ENCODE measurements around the gene CTSS. TPM values are rescaled to one million over a fixed set of nuclear protein-coding genes. Genes with fewer than 3 reads are reported as not detected.

CTSS gene
- polyA plus RNA-seq, 1 donor, result 61.7 TPM

DNA sequence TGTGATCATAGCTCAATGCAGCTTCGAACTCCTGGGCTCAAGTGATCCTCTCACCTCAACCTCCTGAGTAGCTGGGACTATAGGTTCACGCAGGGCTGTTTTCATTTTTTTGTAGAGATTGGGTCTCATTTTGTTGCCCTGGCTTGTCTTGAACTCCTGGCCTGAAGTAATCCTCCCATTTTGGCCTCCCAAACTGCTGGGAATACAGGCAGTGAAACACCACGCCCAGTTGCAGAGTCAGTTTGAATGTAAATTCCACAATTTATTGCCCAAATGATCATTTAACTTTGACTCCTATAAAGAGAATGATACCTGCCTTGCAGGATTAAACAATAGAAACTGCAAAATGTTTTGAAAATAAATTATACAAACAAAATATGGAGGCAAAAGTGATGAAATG, 79.3 kb downstream of the CTSS start:
- Histone ChIP-seq H3K4me3 (ENCODE audit: low read length) (no peak overlapping the region), H3K4me1 (ENCODE audit: control insufficient read depth, insufficient read depth, low read length) (no peaks in the 10 kb centered on the region), H3K36me3 (ENCODE audit: control insufficient read depth, insufficient read depth, low read length) (peaks cover 34% of the 10 kb centered on the region), H3K27ac (ENCODE audit: low read length) (no peak overlapping the region), H3K27me3 (ENCODE audit: control insufficient read depth, insufficient read depth, low read length) (no peaks in the 10 kb centered on the region), H3K9me3 (ENCODE audit: control insufficient read depth, low read depth, low read length) (no peaks in the 10 kb centered on the region)
- 80% methylated on average over 1 of the region's 3 CpGs for WGBS (ENCODE audit: insufficient coverage, low lambda C conversion rate)
- DNase-seq, result no peak

DNA sequence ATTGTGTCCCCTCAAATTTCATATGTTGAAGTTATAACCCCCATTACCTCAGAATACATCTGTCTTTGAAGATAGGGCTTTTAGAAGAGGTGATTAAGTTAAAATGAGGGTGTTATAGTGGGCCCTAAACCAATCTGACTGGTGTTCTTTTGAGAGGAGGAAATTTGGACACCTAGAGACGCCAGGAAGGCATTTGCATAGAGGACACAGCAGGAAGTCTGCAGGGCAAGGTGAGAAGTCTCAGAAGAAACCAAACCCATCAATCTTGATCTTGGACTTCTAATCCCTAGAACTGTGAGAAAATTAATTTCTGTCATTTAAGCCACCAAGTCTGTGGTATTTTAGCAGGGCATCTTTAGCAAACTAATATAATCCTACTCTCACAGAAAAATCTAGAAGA, 81.7 kb downstream of the CTSS start:
- H3K27me3 ChIP-seq (ENCODE audit: control insufficient read depth, insufficient read depth, low read length), result no peaks in the 10 kb centered on the region
- H3K4me3 ChIP-seq (ENCODE audit: low read length), result no peak overlapping the region
- H3K36me3 ChIP-seq (ENCODE audit: control insufficient read depth, insufficient read depth, low read length), result peaks cover 24% of the 10 kb centered on the region
- no CpG with 5 or more reads among the region's 1 CpG for WGBS (ENCODE audit: insufficient coverage, low lambda C conversion rate)
- no peaks in the 10 kb centered on the region for H3K4me1 ChIP-seq (ENCODE audit: control insufficient read depth, insufficient read depth, low read length)
- no peaks in the 10 kb centered on the region for H3K9me3 ChIP-seq (ENCODE audit: control insufficient read depth, low read depth, low read length)
- no peak overlapping the region for H3K27ac ChIP-seq (ENCODE audit: low read length)
- DNase-seq, result no peak

Other genes starting within 250 kb of the CTSS start
- 15.9 TPM for gene ADAMTSL4, start 216.4 kb downstream of the CTSS start, polyA plus RNA-seq
- gene MCL1, start 186.2 kb downstream of the CTSS start, polyA plus RNA-seq, result 225 TPM
- 135 TPM for gene ENSA, start 136.2 kb downstream of the CTSS start, polyA plus RNA-seq
- gene GOLPH3L, start 68.6 kb downstream of the CTSS start, polyA plus RNA-seq, result 41.4 TPM
- gene HORMAD1, start 44.9 kb downstream of the CTSS start, polyA plus RNA-seq, result 0.21 TPM
- gene CTSK, start 42.5 kb upstream of the CTSS start, polyA plus RNA-seq, result 18.3 TPM
- gene ARNT, start 110.8 kb upstream of the CTSS start, polyA plus RNA-seq, result 35.2 TPM
- not detected for gene CTXND2, start 121.4 kb upstream of the CTSS start, polyA plus RNA-seq
- gene SETDB1, start 160.6 kb upstream of the CTSS start, polyA plus RNA-seq, result 56.7 TPM
- gene CERS2, start 209.1 kb upstream of the CTSS start, polyA plus RNA-seq, result 310 TPM
- 3.2 TPM for gene ANXA9, start 216.5 kb upstream of the CTSS start, polyA plus RNA-seq
- gene MINDY1, start 241.1 kb upstream of the CTSS start, polyA plus RNA-seq, result 24.5 TPM
- gene PRUNE1, start 242.7 kb upstream of the CTSS start, polyA plus RNA-seq, result 25.8 TPM

All from large intestine (tissue), 3 donors.